Heart right ventricle (tissue), 16 donors: ENCODE results near the gene RPUSD4. TPM values are rescaled to one million over a fixed set of nuclear protein-coding genes. Genes with fewer than 3 reads are reported as not detected.

Experiments
- ATAC-seq, 8 donors: fragments of 200-7000 bp; cut with Tn5 transposase; one replicate each; pipeline ENCODE4 v1.9.1; 2020; ENCODE audit warnings: mild to moderate bottlenecking in 8 of 8, moderate library complexity in 8 of 8, moderate number of reproducible peaks in 1 of 8
- DNase-seq, 2 donors: peaks; one replicate each; pipeline ENCODE4 v3.0.0-alpha.2; 2020
- H3K27ac ChIP-seq, 10 donors: fragments of 200-600 bp; sonication (generic) in 2 of 10; one replicate each; pipeline versions ENCODE4 v1.5.0 to v1.8.0; 2020 to 2022; ENCODE audit warnings: mild to moderate bottlenecking in 3 of 10
- H3K27me3 ChIP-seq, 7 donors: fragments of 200-600 bp; one replicate each; pipeline ENCODE4 v1.8.0; 2021 to 2022; ENCODE audit warnings: mild to moderate bottlenecking in 2 of 7
- H3K36me3 ChIP-seq, 9 donors: fragments of 200-600 bp; sonication (generic) in 1 of 9; one replicate each; pipeline versions ENCODE4 v1.5.0 to v1.8.0; 2020 to 2022; ENCODE audit warnings: mild to moderate bottlenecking in 2 of 9
- H3K4me1 ChIP-seq, 9 donors: fragments of 200-600 bp; sonication (generic) in 1 of 9; one replicate each; pipeline versions ENCODE4 v1.5.0 to v1.8.0; 2020 to 2022; ENCODE audit warnings: mild to moderate bottlenecking in 4 of 9
- H3K4me3 ChIP-seq, 10 donors: fragments of 200-600 bp; sonication (generic) in 2 of 10; one replicate each; pipeline versions ENCODE4 v1.5.0 to v1.8.0; 2020 to 2022; ENCODE audit warnings: mild to moderate bottlenecking in 7 of 10, moderate library complexity in 2 of 10
- H3K9me3 ChIP-seq, 11 donors: fragments of 200-600 bp in 10 of 11; sonication (generic) in 2 of 11; one replicate each; pipeline versions ENCODE4 v1.5.0 to v1.8.0; 2013 to 2022; ENCODE audit warnings: mild to moderate bottlenecking in 2 of 11, control low read depth in 1 of 11, moderate library complexity in 1 of 11
- CTCF ChIP-seq, 9 donors: fragments of 200-600 bp; sonication (generic) in 2 of 9; IDR thresholded peaks; one replicate each; pipeline versions ENCODE4 v1.5.0 to v1.8.0; 2021 to 2022; ENCODE audit warnings: antibody characterized with exemption in 9 of 9, mild to moderate bottlenecking in 5 of 9, moderate library complexity in 1 of 9
- WGBS, 2 donors: extraction: QIAGEN DNeasy Blood & Tissue Kit; methylation state at CpG; one replicate each; pipeline ENCODE4 v1.1.7; 2013; ENCODE audit warnings: inconsistent platforms in 1 of 2; 5-methylcytosine and 5-hydroxymethylcytosine counted together
- intact Hi-C, 10 donors: fragments of 100-400 bp; cut with DNase I; formaldehyde crosslinking; loops; one replicate each; pipeline versions ENCODE4 v1.11.1 to v1.14.2; 2022
- polyA plus RNA-seq, 2 donors: library from polyadenylated mRNA; stranded (reverse); fragments of 200-250 nt; gene quantifications; one replicate each; pipeline ENCODE4 v1.2.3, GENCODE V29; 2013
- total RNA-seq, 10 donors: library from RNA; stranded (reverse); fragmentation: NEBNext Ultra II Directional in 3 of 10; extraction: Animal tissue kit (Norgen Biotek cat#: 25700) in 3 of 10; gene quantifications; one replicate each; pipeline versions ENCODE4 v1.2.1 to v1.2.4, GENCODE V29; 2021 to 2023
- donor health status: Arrhythmogenic right ventricular cardiomyopathy.
- donor health status: ischemic (EF 13 %, LVEDD 7.1; RV severe dilation, severe dysfunction).
- donor health status: healthy with polysubstance abuse.
- donor health status: DM: no; HTN: yes; CAD: no.
- donor health status: DM: no; HTN: no; CAD: no.
- donor health status: ischemic (EF 25% LVEDD 6.9; RV normal size, moderate dysfunction).
- donor health status: ischemic (EF 25% LVEDD 5.7; RV mildly dilated, moderate dysfunction).
- donor health status: healthy.
- donor health status: DM: yes; HTN: yes; CAD: no.
- donor health status: Ischemic cardiomyopathy.
- donor health status: ischemic (EF 35%, LVEDD 5.7; RV mildly dilated, moderate dysfunction).
- donor health status: nonischemic (EF 11% LVEDD 7.7; RV severe dilation, severe dysfunction).
- donor health status: DM: yes; HTN: yes; CAD: no.
- donor health status: PGD.
- donor health status: ischemic (EF 29% LVEDD 5.4; RV normal size, mild dysfunction).
- donor health status: nonischemic (EF 23%, LVEDD 6.1; RV moderate dilation, normal function).

The RPUSD4 gene
- total and polyA plus RNA-seq, 12 donors: 12.8 to 70.0 (median 36.8) TPM

GRCh38 chr11:126169291-126169690 lies 42.2 kb downstream of the RPUSD4 start:
- TF ChIP-seq CTCF (IDR thresholded peaks at IDR 0.05): no peak
- no peaks in the 10 kb centered on the region for H3K9me3 ChIP-seq
- WGBS, 2 donors: 94 to 95% methylated on average over 3 of the region's 3 CpGs
- intact Hi-C loops: no loop called here
- no peaks in the 10 kb centered on the region for H3K36me3 ChIP-seq
- H3K27ac ChIP-seq: no peak overlapping the region
- H3K27me3 ChIP-seq: no peaks in the 10 kb centered on the region
- peaks cover 0 to 4% (median 0%) of the 10 kb centered on the region in 9 donors for H3K4me1 ChIP-seq
- H3K4me3 ChIP-seq: no peak overlapping the region
- ATAC-seq (no peak), DNase-seq (no peak)

GRCh38 chr11:126167488-126167887 lies 44.0 kb downstream of the RPUSD4 start:
- no peak for DNase-seq
- Histone ChIP-seq H3K36me3 (no peaks in the 10 kb centered on the region), H3K9me3 (no peaks in the 10 kb centered on the region), H3K4me1 (peaks cover 0 to 4% (median 0%) of the 10 kb centered on the region in 9 donors), H3K27ac (no peak overlapping the region), H3K27me3 (peaks cover 0 to 6% (median 0%) of the 10 kb centered on the region in 7 donors), H3K4me3 (no peak overlapping the region)
- no peak for ATAC-seq
- WGBS, 2 donors: 16 to 19% methylated on average over 2 of the region's 2 CpGs
- no peak for TF ChIP-seq CTCF (IDR thresholded peaks at IDR 0.05)
- intact Hi-C loops: no loop called here

GRCh38 chr11:126166413-126166812 lies 45.0 kb downstream of the RPUSD4 start:
- 93 to 97% methylated on average over 3 of the region's 3 CpGs for WGBS, 2 donors
- no peaks in the 10 kb centered on the region for H3K9me3 ChIP-seq
- H3K27me3 ChIP-seq: peaks cover 0 to 6% (median 0%) of the 10 kb centered on the region in 7 donors
- H3K4me3 ChIP-seq: no peak overlapping the region
- TF ChIP-seq CTCF (IDR thresholded peaks at IDR 0.05): no peak
- no peaks in the 10 kb centered on the region for H3K36me3 ChIP-seq
- intact Hi-C loops: no loop called here
- no peak for ATAC-seq
- no peak for DNase-seq
- no peak overlapping the region for H3K27ac ChIP-seq
- no peaks in the 10 kb centered on the region for H3K4me1 ChIP-seq

GRCh38 chr11:126165757-126166156 lies 45.7 kb downstream of the RPUSD4 start:
- intact Hi-C loops: no loop called here
- no peak for DNase-seq
- no peaks in the 10 kb centered on the region for H3K4me1 ChIP-seq
- no peak overlapping the region for H3K27ac ChIP-seq
- ATAC-seq: no peak
- WGBS, 2 donors: 76 to 82% methylated on average over 10 of the region's 10 CpGs
- H3K4me3 ChIP-seq: no peak overlapping the region
- no peak for TF ChIP-seq CTCF (IDR thresholded peaks at IDR 0.05)
- H3K9me3 ChIP-seq: no peaks in the 10 kb centered on the region
- no peaks in the 10 kb centered on the region for H3K36me3 ChIP-seq
- H3K27me3 ChIP-seq: peaks cover 0 to 6% (median 0%) of the 10 kb centered on the region in 7 donors
